SU-DHL-6 (cell line): Measurements from ENCODE around the gene TMIGD1.
A peak's percentile ranks its signal among the peaks of the same experiment; 100 is the strongest.

Experiments used
- H2AFZ ChIP-seq: fragments of 200-600 bp; sonication (generic); 2 replicates; pipeline ENCODE4 v1.6.1; 2014; ENCODE audit warnings: low read depth, mild to moderate bottlenecking, moderate library complexity, mixed read lengths, antibody characterized with exemption, low read length; ENCODE audit not compliant: severe bottlenecking
- H3F3A ChIP-seq: fragments of 200-600 bp; shearing (Covaris generic); 2 replicates; pipeline ENCODE4 v1.6.0; 2016; ENCODE audit warnings: antibody characterized with exemption, mild to moderate bottlenecking; ENCODE audit not compliant: insufficient read depth
- H3K27ac ChIP-seq: fragments of 200-600 bp; sonication (generic); 2 replicates; pipeline ENCODE4 v1.5.1; 2016; ENCODE audit warnings: low read depth, mild to moderate bottlenecking, low read length, moderate library complexity, mixed read lengths
- H3K27me3 ChIP-seq: fragments of 200-600 bp; sonication (generic), shearing (Covaris generic); 2 replicates; pipeline ENCODE4 v1.6.0; 2014; ENCODE audit warnings: mild to moderate bottlenecking, low read length
- H3K36me3 ChIP-seq: fragments of 200-600 bp; sonication (generic); 2 replicates; pipeline ENCODE4 v1.6.1; 2014; ENCODE audit warnings: mild to moderate bottlenecking, low read length, mixed read lengths
- H3K4me2 ChIP-seq: fragments of 300-600, 200-600 bp; shearing (Covaris generic), sonication (generic); 2 replicates; pipeline ENCODE4 v1.6.0; 2014; ENCODE audit warnings: low read length, low read depth, mild to moderate bottlenecking; ENCODE audit not compliant: poor library complexity, severe bottlenecking
- H3K4me3 ChIP-seq: fragments of 200-600 bp; sonication (generic); 2 replicates; pipeline ENCODE4 v1.5.1; 2014; ENCODE audit warnings: antibody characterized with exemption, low read length, mild to moderate bottlenecking, mixed read lengths; ENCODE audit not compliant: insufficient read depth, poor library complexity, severe bottlenecking
- H3K79me2 ChIP-seq: fragments of 200-600 bp; sonication (generic); 2 replicates; pipeline ENCODE4 v1.6.1; 2014; ENCODE audit warnings: mild to moderate bottlenecking, low read length, moderate library complexity; ENCODE audit not compliant: insufficient read depth
- H3K9ac ChIP-seq: fragments of 200-600 bp; sonication (generic); 2 replicates; pipeline ENCODE4 v1.7.0; 2014; ENCODE audit warnings: mild to moderate bottlenecking, low read length
- H3K9me2 ChIP-seq: fragments of 200-600 bp; sonication (generic); replicated peaks from 2 replicates; pipeline ENCODE4 v1.6.1; 2014; ENCODE audit warnings: low read length; ENCODE audit not compliant: insufficient read depth
- H3K9me3 ChIP-seq: fragments of 200-600 bp; sonication (generic); 2 replicates; pipeline ENCODE4 v1.6.1; 2014; ENCODE audit warnings: low read length, mixed read lengths; ENCODE audit not compliant: insufficient read depth
- H4K20me1 ChIP-seq: fragments of 200-600 bp; sonication (generic); 2 replicates; pipeline ENCODE4 v1.6.1; 2014; ENCODE audit warnings: low read depth, mild to moderate bottlenecking, antibody characterized with exemption, low read length, moderate library complexity, mixed read lengths
- CTCF ChIP-seq: fragments of 200-600 bp; sonication (generic); IDR thresholded peaks from one replicate; pipeline ENCODE4 v1.5.1; 2017; ENCODE audit warnings: antibody characterized with exemption, mild to moderate bottlenecking, low read length, moderate library complexity; ENCODE audit not compliant: insufficient read depth, poor library complexity, severe bottlenecking
- EZH2phosphoT487 ChIP-seq: fragments of 200-600 bp; sonication (generic), shearing (Covaris generic); conservative IDR thresholded peaks from 2 replicates; pipeline ENCODE4 v1.6.1; 2018; ENCODE audit warnings: mild to moderate bottlenecking, antibody characterized with exemption, low read length, moderate library complexity, mixed read lengths

TMIGD1 gene

GRCh38 chr17:30363715-30364202 lies 29.9 kb upstream of the TMIGD1 start:
- H3K9ac ChIP-seq = no peak overlapping the region
- no peaks in the 10 kb centered on the region for H3K79me2 ChIP-seq
- H4K20me1 ChIP-seq = no peaks in the 10 kb centered on the region
- H3K4me2 ChIP-seq = peak overlapping the region; percentile 34
- 0 out of 2 replicates have a peak, but pooled peaks cover 3% of the 10 kb centered on the region for H3K36me3 ChIP-seq
- no peaks in the 10 kb centered on the region for H3K9me2 ChIP-seq
- TF ChIP-seq EZH2phosphoT487 = no peak
- TF ChIP-seq CTCF = no peak
- H3K9me3 ChIP-seq = 0 out of 2 replicates have a peak, but pooled peaks cover 12% of the 10 kb centered on the region
- H3K27ac ChIP-seq = no peak overlapping the region
- no peaks in the 10 kb centered on the region for H3K27me3 ChIP-seq
- H3K4me3 ChIP-seq = no peak overlapping the region
- H2AFZ ChIP-seq = no peak overlapping the region
- peaks cover 4% of the 10 kb centered on the region; the same call in 1 of the 2 replicates for H3F3A ChIP-seq

GRCh38 chr17:30361766-30362279 lies 28.0 kb upstream of the TMIGD1 start:
- H2AFZ ChIP-seq = no peak overlapping the region
- H3K9me2 ChIP-seq = no peaks in the 10 kb centered on the region
- H3K9me3 ChIP-seq = 0 out of 2 replicates have a peak, but pooled peaks cover 12% of the 10 kb centered on the region
- H3K27ac ChIP-seq = no peak overlapping the region
- H3F3A ChIP-seq = peaks cover 4% of the 10 kb centered on the region; the same call in 1 of the 2 replicates
- no peak overlapping the region for H3K4me3 ChIP-seq
- H4K20me1 ChIP-seq = no peaks in the 10 kb centered on the region
- no peaks in the 10 kb centered on the region for H3K27me3 ChIP-seq
- no peak overlapping the region for H3K4me2 ChIP-seq
- H3K36me3 ChIP-seq = 0 out of 2 replicates have a peak, but pooled peaks cover 3% of the 10 kb centered on the region
- H3K9ac ChIP-seq = no peak overlapping the region
- no peak for TF ChIP-seq CTCF
- no peak for TF ChIP-seq EZH2phosphoT487
- H3K79me2 ChIP-seq = no peaks in the 10 kb centered on the region

GRCh38 chr17:30360086-30360808 lies 26.4 kb upstream of the TMIGD1 start:
- Histone ChIP-seq H4K20me1 (no peaks in the 10 kb centered on the region), H3K27ac (no peak overlapping the region), H3K36me3 (0 out of 2 replicates have a peak, but pooled peaks cover 3% of the 10 kb centered on the region), H3K9me3 (0 out of 2 replicates have a peak, but pooled peaks cover 12% of the 10 kb centered on the region), H3K4me3 (no peak overlapping the region), H3K9ac (no peak overlapping the region), H3K27me3 (no peaks in the 10 kb centered on the region), H3K9me2 (no peaks in the 10 kb centered on the region), H3F3A (peaks cover 4% of the 10 kb centered on the region; the same call in 1 of the 2 replicates), H2AFZ (no peak overlapping the region), H3K79me2 (no peaks in the 10 kb centered on the region), H3K4me2 (no peak overlapping the region)
- TF ChIP-seq EZH2phosphoT487 (no peak), CTCF (no peak)
